Measurements from ENCODE around the gene SYT12. TPM values are rescaled to one million over a fixed set of nuclear protein-coding genes. Genes with fewer than 3 reads are reported as not detected.
A peak's percentile ranks its signal among the peaks of the same experiment; 100 is the strongest.
"Not testable (repeated sequence)": the region's sequence is repeated elsewhere in the genome, so short reads cannot be mapped to it uniquely, and the experiment has no call there.

Gene SYT12, protein sequence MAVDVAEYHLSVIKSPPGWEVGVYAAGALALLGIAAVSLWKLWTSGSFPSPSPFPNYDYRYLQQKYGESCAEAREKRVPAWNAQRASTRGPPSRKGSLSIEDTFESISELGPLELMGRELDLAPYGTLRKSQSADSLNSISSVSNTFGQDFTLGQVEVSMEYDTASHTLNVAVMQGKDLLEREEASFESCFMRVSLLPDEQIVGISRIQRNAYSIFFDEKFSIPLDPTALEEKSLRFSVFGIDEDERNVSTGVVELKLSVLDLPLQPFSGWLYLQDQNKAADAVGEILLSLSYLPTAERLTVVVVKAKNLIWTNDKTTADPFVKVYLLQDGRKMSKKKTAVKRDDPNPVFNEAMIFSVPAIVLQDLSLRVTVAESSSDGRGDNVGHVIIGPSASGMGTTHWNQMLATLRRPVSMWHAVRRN
- total RNA-seq = 1 to 10 TPM in 1 of 2 donors, under 1 TPM in 1; 0.18 to 1.8 TPM
- long read RNA-seq = 0 reads

DNA sequence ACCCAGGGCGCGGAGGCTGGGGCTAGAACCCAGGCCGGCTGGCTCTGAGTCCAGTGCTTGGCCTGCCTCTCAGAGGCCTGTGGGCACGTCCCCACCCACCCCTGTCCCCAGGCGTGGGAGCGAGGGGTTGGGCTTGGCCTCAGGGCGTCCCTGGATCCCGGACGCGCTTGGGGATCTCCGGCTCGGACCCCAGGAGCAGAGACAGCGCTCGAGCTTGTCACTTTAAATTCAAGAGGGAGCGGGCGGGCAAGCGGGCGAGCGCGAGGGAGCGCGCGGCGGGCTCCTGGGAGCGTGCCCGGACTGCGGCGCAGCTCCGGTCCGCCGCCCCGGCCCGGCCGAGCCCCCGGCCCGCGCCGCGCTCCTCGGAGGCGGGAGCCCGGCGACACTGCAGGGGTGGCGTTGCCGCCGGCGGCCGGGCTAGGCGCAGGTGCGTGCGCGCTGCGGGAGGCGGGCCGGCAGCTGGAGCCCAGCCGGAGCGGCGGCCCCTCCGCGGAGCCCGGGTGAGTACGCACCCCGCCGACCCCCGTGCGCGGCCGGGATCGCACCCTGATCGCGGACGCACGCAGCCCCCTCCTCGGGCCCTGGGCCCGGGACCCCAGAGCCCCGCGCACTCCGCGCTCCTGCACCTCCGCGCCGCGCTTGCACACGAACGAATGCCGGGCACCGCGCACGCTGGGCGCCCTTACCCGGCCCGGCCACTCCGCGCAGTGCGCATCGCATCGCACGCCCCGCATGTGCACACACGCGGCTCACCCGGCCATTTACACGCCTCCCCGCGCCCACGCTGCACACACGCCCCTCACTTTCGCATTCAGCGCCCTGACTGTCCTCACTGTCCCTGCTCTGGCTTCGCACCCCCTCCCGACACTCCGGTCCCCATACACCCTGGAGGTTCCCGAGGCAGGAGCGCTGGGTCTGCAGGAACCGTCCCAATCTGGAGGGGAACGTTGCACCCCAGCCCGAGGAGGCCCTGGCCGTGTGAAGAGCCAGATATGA lies at the start of gene SYT12:
Gene SYT12, plus strand, starts transcription at position 174 of the 996 bp plus-strand sequence. CDS start 7,011 bp downstream, outside the sequence.
- DNase-seq (no peak), ATAC-seq (peak; percentile 21 to 51)
- intact Hi-C loops (cut with DNase I) = no loop called here

DNA sequence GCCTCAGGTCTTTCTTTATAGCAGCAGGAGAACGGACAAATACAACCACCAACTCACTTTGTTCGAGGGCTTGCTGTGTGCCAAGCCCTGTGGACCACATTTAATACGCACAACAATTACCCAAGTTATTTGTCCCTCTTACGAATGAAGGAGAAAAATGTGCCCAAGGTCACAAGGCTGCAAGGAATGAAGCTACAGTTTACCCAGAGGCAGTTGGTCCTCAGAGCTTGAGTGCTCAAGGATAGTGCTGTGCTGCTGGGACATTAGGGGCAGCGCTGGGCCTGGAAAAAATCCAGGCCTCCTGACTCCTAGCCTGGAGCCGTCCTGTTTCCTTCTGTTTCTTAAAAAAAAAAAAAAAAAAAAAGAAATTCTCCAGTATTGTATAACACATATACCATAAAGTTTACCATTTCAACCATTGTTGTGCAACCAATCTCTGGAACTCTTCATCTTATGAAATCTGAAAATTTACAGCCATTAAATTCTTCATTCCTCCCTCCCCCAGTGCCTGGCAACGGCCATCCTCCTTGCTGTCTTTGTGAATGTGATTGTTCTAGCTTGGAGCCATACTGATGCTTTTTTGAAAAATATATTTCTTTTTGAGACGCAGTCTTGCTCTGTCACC lies 48.9 kb upstream of the SYT12 start:
- intact Hi-C loops (cut with DNase I) = no loop called here
- no peak for DNase-seq
- no peak for ATAC-seq

DNA sequence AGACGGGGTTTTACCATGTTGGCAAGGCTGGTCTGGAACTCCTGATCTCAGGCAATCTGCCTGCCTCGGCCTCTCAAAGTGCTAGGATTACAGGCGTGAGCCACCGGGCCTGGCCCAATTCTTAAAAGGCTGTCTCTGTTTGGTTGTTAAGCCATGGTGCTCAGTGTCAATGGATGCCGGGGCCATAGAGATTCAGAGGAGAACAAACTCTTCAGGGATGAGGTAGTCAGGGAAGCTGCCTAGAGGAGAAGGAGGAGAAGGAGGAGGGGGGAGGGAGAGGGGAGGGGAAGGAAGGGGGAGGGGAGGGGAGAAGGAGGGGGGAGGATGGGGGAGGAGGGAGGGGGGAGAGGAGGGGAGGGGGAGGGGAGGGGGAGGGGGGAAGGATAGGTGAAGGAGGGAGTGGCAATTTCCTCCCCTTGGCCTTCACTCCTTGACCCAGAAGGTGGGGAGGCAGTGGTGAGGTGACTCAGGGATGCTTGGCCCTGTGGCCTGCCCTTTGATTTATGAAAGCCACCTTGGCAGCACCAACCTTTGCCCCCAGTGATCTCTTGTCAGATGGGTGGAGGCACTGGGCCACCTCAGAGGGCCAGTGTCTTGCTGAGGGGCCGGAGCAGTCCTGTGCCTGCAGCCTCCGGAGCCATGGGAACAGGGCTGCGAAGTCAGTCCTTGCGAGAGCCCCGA lies 48.1 kb upstream of the SYT12 start, which contains the start of gene C11orf86:
Gene C11orf86, plus strand, starts transcription at position 581 of the 681 bp plus-strand sequence. Its CDS starts 59 bp downstream, at position 640.
- intact Hi-C loops (cut with DNase I) = no loop called here
- no peak for DNase-seq
- no peak for ATAC-seq

DNA sequence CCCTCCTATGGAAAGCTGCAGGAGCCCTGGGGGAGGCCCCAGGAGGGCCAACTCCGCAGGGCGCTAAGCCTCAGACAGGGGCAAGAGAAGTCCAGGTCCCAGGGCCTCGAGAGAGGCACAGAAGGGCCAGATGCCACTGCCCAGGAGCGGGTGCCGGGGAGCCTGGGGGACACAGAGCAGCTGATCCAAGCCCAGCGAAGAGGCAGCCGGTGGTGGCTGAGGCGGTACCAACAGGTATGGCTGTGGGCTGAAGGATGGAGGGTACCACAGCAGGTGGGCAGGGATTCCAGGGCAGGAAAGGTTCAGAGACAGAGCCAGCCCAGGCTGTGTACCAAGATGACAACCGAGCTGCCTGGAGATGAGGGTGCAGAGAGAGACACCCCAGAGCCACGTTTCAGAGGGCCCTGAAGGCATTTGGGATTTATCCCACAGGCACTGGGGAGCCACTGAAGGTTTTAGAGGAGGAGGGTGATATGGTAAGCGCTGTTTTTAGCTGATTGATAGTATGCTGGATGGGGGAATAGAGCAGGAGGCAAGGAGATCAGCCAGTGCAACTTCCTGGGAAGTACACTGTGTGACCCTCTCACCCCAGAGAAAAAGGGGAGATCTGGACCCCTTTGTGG lies 47.4 kb upstream of the SYT12 start:
- no peak for DNase-seq
- no peak for ATAC-seq
- intact Hi-C loops (cut with DNase I) = no loop called here

GRCh38 chr11:66976028-66976467 lies 46.9 kb upstream of the SYT12 start:
- intact Hi-C loops (cut with DNase I) = no loop called here
- DNase-seq (no peak), ATAC-seq (peak in 1 of 2 donors; percentile 39)

GRCh38 chr11:66976925-66977324 lies 46.0 kb upstream of the SYT12 start:
- intact Hi-C loops (cut with DNase I) = no loop called here
- DNase-seq (no peak), ATAC-seq (no peak)

GRCh38 chr11:66978229-66978628 lies 44.7 kb upstream of the SYT12 start:
- intact Hi-C loops (cut with DNase I) = no loop called here
- DNase-seq = no peak
- no peak for ATAC-seq

GRCh38 chr11:66978717-66979116 lies 44.2 kb upstream of the SYT12 start:
- intact Hi-C loops (cut with DNase I) = no loop called here
- no peak for ATAC-seq
- no peak for DNase-seq

GRCh38 chr11:66979336-66979980 lies 43.5 kb upstream of the SYT12 start:
- intact Hi-C loops (cut with DNase I) = no loop called here
- ATAC-seq (no peak), DNase-seq (no peak)

GRCh38 chr11:66981976-66982578 lies 40.9 kb upstream of the SYT12 start:
- ATAC-seq (peak; percentile 52 to 66), DNase-seq (peak; percentile 92)
- intact Hi-C loops (cut with DNase I) = no loop called here

DNA sequence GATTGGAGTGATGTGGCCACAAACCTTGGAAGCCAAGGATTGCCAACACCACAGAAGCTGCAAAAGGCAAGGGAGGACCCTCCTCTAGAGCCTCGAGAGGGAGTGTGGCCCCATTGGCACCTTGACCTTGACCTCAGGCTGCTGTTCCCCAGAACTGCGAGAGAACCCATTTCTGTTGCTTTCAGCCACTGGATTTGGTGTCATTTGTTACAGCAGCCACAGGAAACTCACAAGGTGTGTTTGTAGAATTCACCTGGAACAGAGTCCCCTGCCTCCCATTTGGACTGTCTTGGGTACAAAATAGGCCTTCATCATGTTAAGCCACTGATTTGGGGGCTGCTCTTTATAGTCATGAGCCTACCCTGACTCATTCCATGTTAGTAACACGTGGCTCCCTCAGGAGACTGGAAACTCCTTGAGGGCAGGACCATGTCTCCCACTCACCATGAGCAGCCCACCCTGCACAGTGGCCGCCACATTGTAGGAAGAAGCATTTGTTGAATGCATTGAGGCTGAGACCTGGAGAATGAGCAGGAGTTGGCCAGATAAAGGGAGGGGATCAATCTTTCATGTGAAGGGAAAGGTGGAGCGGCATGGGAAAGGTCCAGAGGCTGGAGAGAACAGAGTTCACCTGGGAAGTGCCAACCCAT lies 39.5 kb upstream of the SYT12 start:
- DNase-seq (no peak), ATAC-seq (no peak)
- intact Hi-C loops (cut with DNase I) = no loop called here

- no peak for DNase-seq
Measured at GRCh38 chr11:66985508-66986177, 37.3 kb upstream of the SYT12 start.

DNA sequence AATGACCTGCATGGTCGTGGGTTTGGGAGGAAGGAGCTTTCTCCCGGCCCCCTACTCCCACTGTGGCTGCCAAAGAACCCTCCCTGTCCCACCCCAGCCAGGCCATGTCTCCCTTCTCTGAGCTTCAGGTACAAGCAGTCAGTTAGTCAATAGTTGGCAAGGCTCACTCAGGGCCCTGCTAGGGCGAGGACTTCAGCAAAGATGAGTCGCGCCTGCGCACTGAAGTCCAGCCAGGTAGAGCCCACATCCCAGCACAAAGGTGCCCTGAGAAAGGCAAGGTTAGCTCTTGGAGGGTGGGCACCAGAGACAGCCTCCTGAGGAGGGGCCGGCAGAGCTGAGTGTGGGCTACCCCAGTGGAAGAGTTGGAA lies 36.8 kb upstream of the SYT12 start:
- no peak for ATAC-seq
- intact Hi-C loops (cut with DNase I) = no loop called here
- no peak for DNase-seq

More at GRCh38 chr11:66985508-66986177, 37.3 kb upstream of the SYT12 start:
- ATAC-seq = peak; percentile 67 to 77
- intact Hi-C loops (cut with DNase I) = no loop called here

DNA sequence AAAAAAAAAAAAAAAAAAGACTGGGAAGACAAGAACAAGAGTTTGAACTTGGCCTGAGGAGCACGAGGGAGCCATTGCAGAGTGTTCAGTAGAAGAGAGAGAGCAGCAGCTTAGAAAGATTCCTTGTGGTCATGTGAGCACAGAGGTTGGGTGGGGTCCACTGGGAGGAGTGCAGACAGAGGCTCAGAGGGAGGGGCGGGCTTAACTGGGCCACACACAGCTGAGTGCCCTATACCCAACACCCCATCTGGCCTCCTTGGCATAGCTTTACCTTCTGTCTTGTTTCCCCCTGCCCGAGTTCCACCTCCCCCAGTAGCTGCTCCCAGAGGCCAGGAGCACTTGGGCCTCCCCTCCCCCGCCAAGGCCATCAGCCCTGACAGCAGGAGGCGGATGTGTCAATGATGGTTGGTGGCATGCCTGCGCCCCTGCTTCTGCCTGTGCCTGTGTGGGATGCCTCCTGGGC lies 35.7 kb upstream of the SYT12 start:
- intact Hi-C loops (cut with DNase I) = no loop called here
- no peak for DNase-seq
- peak; percentile 19 to 22 for ATAC-seq

GRCh38 chr11:66987924-66988637 lies 34.9 kb upstream of the SYT12 start:
- intact Hi-C loops (cut with DNase I) = no loop called here
- ATAC-seq (no peak), DNase-seq (no peak)

DNA sequence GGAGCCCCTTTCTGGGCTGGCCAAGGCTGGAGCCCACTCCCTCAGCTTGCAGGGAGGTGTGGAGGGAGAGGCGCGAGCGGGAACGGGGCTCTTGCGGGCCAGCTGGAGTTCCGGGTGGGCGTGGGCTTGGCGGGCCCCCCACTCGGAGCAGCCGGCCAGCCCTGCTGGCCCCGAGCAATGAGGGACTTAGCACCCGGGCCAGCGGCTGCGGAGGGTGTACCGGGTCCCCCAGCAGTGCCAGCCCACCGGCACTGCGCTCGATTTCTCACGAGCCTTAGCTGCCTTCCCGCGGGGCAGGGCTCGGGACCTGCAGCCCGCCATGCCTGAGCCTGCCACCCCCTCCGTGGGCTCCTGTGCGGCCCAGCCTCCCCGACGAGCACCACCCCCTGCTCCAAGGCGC lies 34.2 kb upstream of the SYT12 start:
- ATAC-seq; DNase-seq; intact Hi-C loops (cut with DNase I): not testable (repeated sequence)

All from left cardiac atrium (tissue), 4 donors.